Skeletal muscle tissue (tissue), 4 donors: ENCODE data around the gene PGAP3. TPM values are rescaled to one million over a fixed set of nuclear protein-coding genes. Genes with fewer than 3 reads are reported as not detected.
"Not testable (repeated sequence)": the region's sequence is repeated elsewhere in the genome, so short reads cannot be mapped to it uniquely, and the experiment has no call there.

Experiments
- H3K27ac ChIP-seq: one replicate; pipeline ENCODE4 v1.7.0; 2013; ENCODE audit warnings: mild to moderate bottlenecking, low read depth, low read length, inconsistent platforms
- H3K27me3 ChIP-seq, 3 donors: one replicate each; pipeline ENCODE4 v1.7.0; 2013; ENCODE audit warnings: low read length in 3 of 3; ENCODE audit not compliant: control insufficient read depth in 3 of 3, insufficient read depth in 3 of 3
- H3K36me3 ChIP-seq, 3 donors: one replicate each; pipeline ENCODE4 v1.7.0; 2013; ENCODE audit warnings: low read length in 3 of 3; ENCODE audit not compliant: control insufficient read depth in 3 of 3, insufficient read depth in 3 of 3
- H3K4me1 ChIP-seq, 3 donors: one replicate each; pipeline ENCODE4 v1.7.0; 2013; ENCODE audit warnings: low read length in 3 of 3, mild to moderate bottlenecking in 3 of 3; ENCODE audit not compliant: control insufficient read depth in 3 of 3, insufficient read depth in 3 of 3
- H3K4me3 ChIP-seq, 3 donors: one replicate each; pipeline ENCODE4 v1.7.0; 2013; ENCODE audit warnings: low read length in 3 of 3
- H3K9ac ChIP-seq, 3 donors: one replicate each; pipeline ENCODE4 v1.7.0; 2013; ENCODE audit warnings: low read length in 3 of 3, mild to moderate bottlenecking in 3 of 3, moderate library complexity in 2 of 3, low read depth in 1 of 3
- H3K9me3 ChIP-seq, 3 donors: one replicate each; pipeline ENCODE4 v1.7.0; 2013; ENCODE audit warnings: low read length in 3 of 3; ENCODE audit not compliant: control insufficient read depth in 3 of 3
- total RNA-seq: library from RNA; depleted of rRNA; stranded (reverse); fragments of >200 nt; gene quantifications from one replicate; pipeline ENCODE4 v1.2.3, GENCODE V29; 2014
- donor health status: Osteomylitis.

PGAP3 gene
- total RNA-seq, 1 donor from 2014 or later, result 7.3 TPM

GRCh38 chr17:39715375-39716072, 27.7 kb upstream of the PGAP3 start:
- H3K4me3 ChIP-seq, result no peak overlapping the region
- H3K27me3 ChIP-seq, result no peaks in the 10 kb centered on the region
- H3K9ac ChIP-seq, result peak overlapping the region in 1 of 3 donors; percentile 32
- H3K9me3 ChIP-seq, result no peaks in the 10 kb centered on the region
- H3K27ac ChIP-seq, result no peak overlapping the region
- peaks cover 40 to 66% (median 49%) of the 10 kb centered on the region in 3 donors for H3K36me3 ChIP-seq
- H3K4me1 ChIP-seq, result peaks cover 13 to 17% (median 13%) of the 10 kb centered on the region in 3 donors

DNA sequence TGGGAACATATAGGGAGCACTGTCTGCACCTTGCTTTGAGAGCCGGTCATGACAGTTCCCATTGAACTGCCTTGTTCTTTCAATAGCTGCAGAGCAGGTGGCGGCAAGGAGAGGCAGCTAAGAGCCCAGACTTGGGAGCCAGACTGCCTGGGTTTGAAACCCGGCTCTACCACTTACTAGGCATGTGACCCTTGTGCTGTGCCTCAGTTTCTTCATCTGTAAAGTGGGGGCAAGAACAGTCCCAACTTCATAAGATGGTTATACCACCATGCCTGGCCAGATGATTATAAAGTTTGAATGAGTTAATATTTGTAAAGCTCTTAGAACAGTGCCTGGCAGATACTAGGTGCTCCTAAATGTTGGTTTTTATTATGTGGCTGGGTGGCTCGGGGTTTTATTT, 26.4 kb upstream of the PGAP3 start:
- Histone ChIP-seq H3K36me3 (peaks cover 45 to 67% (median 52%) of the 10 kb centered on the region in 3 donors), H3K4me3 (no peak overlapping the region)

DNA sequence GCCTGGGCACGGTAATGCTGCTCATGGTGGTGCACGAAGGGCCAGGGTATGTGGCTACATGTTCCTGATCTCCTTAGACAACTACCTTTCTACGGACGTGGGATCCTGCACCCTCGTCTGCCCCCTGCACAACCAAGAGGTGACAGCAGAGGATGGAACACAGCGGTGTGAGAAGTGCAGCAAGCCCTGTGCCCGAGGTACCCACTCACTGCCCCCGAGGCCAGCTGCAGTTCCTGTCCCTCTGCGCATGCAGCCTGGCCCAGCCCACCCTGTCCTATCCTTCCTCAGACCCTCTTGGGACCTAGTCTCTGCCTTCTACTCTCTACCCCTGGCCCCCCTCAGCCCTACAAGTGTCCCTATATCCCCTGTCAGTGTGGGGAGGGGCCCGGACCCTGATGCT, 24.0 kb upstream of the PGAP3 start:
- Histone ChIP-seq H3K36me3 (peaks cover 58 to 72% (median 66%) of the 10 kb centered on the region in 3 donors), H3K9me3 (no peaks in the 10 kb centered on the region), H3K27ac (no peak overlapping the region), H3K9ac (no peak overlapping the region), H3K4me3 (no peak overlapping the region), H3K27me3 (no peaks in the 10 kb centered on the region), H3K4me1 (peaks cover 6 to 20% (median 10%) of the 10 kb centered on the region in 3 donors)

More for the DNA sequence above, 26.4 kb upstream of the PGAP3 start:
- Histone ChIP-seq H3K27ac (no peak overlapping the region), H3K9me3 (no peaks in the 10 kb centered on the region), H3K9ac (no peak overlapping the region), H3K4me1 (peaks cover 13 to 17% (median 13%) of the 10 kb centered on the region in 3 donors), H3K27me3 (no peaks in the 10 kb centered on the region)

- H3K9ac ChIP-seq, H3K9me3 ChIP-seq, H3K4me3 ChIP-seq, H3K27ac ChIP-seq, H3K27me3 ChIP-seq: not testable (repeated sequence)
- peaks cover 4 to 20% (median 10%) of the 10 kb centered on the region in 3 donors for H3K4me1 ChIP-seq
- peaks cover 55 to 66% (median 65%) of the 10 kb centered on the region in 3 donors for H3K36me3 ChIP-seq
Measured at GRCh38 chr17:39711071-39711470, 23.2 kb upstream of the PGAP3 start.

GRCh38 chr17:39709998-39710964, 22.4 kb upstream of the PGAP3 start:
- peaks cover 12 to 24% (median 17%) of the 10 kb centered on the region in 3 donors for H3K4me1 ChIP-seq
- H3K9me3 ChIP-seq, result no peaks in the 10 kb centered on the region
- H3K4me3 ChIP-seq, result no peak overlapping the region
- H3K27me3 ChIP-seq, result no peaks in the 10 kb centered on the region
- H3K27ac ChIP-seq, result no peak overlapping the region
- H3K36me3 ChIP-seq, result peaks cover 51 to 59% (median 57%) of the 10 kb centered on the region in 3 donors
- no peak overlapping the region for H3K9ac ChIP-seq

DNA sequence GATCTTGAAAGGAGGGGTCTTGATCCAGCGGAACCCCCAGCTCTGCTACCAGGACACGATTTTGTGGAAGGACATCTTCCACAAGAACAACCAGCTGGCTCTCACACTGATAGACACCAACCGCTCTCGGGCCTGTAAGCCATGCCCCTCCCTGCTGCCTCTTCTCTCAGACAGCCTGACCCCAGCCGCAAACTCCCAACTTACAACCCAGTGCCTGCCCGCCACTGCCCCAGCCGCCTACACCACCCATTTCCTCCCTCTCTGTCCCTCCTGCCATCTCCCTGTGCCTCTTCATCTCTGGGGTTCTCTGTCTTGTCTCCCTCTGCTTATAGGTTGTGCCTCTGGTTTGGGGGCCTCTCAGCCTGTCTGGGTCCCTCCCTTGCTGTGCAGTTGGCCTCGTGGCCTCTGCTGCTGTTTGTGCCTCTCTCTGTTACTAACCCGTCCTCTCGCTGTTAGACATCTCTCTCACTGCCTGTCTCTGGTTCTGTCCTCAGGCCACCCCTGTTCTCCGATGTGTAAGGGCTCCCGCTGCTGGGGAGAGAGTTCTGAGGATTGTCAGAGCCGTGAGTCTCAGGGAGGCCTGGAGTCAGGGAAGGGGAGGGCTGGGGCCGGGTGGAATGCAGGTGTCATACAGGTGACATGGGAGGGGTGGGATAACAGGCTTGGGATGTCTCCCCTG, 21.6 kb upstream of the PGAP3 start:
- no peak overlapping the region for H3K4me3 ChIP-seq
- peaks cover 20 to 32% (median 25%) of the 10 kb centered on the region in 3 donors for H3K4me1 ChIP-seq
- no peak overlapping the region for H3K9ac ChIP-seq
- no peaks in the 10 kb centered on the region for H3K27me3 ChIP-seq
- H3K36me3 ChIP-seq, result peaks cover 47 to 55% (median 54%) of the 10 kb centered on the region in 3 donors
- H3K27ac ChIP-seq, result no peak overlapping the region
- H3K9me3 ChIP-seq, result no peaks in the 10 kb centered on the region

GRCh38 chr17:39706921-39707337, 19.1 kb upstream of the PGAP3 start:
- Histone ChIP-seq H3K27ac (no peak overlapping the region), H3K9ac (peak overlapping the region in 1 of 3 donors; percentile 73), H3K4me3 (no peak overlapping the region), H3K27me3 (no peaks in the 10 kb centered on the region), H3K36me3 (peaks cover 40 to 45% (median 41%) of the 10 kb centered on the region in 3 donors), H3K9me3 (no peaks in the 10 kb centered on the region), H3K4me1 (peaks cover 28 to 52% (median 37%) of the 10 kb centered on the region in 3 donors)

DNA sequence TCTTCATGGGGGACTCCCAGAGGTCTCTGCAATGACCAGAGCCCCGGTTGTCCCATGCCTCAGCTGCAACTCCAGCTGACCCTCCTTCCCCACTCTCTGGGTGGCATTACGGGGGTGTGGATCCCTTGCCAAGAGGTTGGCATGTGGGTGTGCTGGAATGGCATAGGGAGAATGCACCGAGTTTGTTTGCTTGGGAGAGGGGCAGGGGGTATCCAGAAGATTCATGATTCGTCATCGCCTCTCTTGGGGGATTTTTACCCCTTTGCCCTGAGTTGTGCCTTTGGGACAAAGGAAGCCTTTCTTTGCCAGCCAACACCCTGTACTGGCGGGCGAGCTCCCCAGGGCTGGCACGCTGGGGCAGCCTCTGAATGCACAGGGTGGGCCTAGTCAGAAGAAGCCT, 18.5 kb upstream of the PGAP3 start:
- Histone ChIP-seq H3K4me3 (no peak overlapping the region), H3K4me1 (peaks cover 34 to 57% (median 43%) of the 10 kb centered on the region in 3 donors), H3K36me3 (peaks cover 35 to 40% (median 35%) of the 10 kb centered on the region in 3 donors), H3K27ac (no peak overlapping the region), H3K27me3 (peaks cover 0 to 4% (median 0%) of the 10 kb centered on the region in 3 donors), H3K9me3 (no peaks in the 10 kb centered on the region), H3K9ac (peak overlapping the region in 2 of 3 donors; percentile 65 to 73)

DNA sequence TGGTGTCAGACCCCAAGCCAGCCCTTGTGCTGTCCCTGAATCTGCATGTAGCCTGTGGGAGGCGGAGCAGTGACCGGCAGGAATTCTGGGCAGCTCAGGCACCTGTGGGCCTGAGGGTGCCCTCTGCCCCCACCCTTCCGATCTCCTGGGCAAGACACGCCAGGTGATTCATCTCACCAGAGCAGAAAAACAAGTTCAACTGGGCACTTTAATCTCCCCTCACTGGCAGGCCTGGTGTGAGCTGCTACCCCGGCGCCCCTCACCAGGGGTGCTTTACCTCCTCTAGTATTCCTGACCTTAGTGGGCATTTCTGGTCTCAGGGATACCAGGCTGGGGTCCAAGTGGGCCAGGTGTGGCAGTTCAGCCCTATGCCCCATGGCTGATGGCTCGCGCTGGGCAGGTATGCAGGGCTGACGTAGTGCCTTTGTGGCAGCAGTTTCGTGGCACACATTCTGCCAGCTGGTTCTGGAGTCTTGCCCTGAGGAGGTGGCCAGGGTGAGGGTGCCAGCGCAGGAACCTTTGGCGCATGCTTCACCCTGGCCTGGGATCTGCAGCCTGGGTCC, 18.0 kb upstream of the PGAP3 start:
- Histone ChIP-seq H3K4me3 (no peak overlapping the region), H3K4me1 (peaks cover 39 to 62% (median 48%) of the 10 kb centered on the region in 3 donors), H3K36me3 (peaks cover 33 to 40% (median 34%) of the 10 kb centered on the region in 3 donors), H3K27me3 (peaks cover 0 to 4% (median 0%) of the 10 kb centered on the region in 3 donors), H3K9me3 (no peaks in the 10 kb centered on the region), H3K27ac (peak overlapping the region; percentile 56), H3K9ac (peak overlapping the region; percentile 23 to 73 (median 65))
